Keratinocyte (primary cell): Measurements from ENCODE around the gene XYLT2. TPM values are rescaled to one million over a fixed set of nuclear protein-coding genes. Genes with fewer than 3 reads are reported as not detected.

Source experiments
- DNase-seq: peaks from one replicate; pipeline ENCODE4 v3.0.0-alpha.2; 2011; ENCODE audit warnings: low read depth, missing footprints, low spot score
- FAIRE-seq: peaks from 2 replicates; lab custom pipeline; 2011; peaks lifted over from hg19 to GRCh38; lab: Jason Lieb, UNC
- H2AFZ ChIP-seq: 2 replicates; pipeline ENCODE4 v1.6.0; 2012; ENCODE audit warnings: low read length, control low read depth, inconsistent platforms; ENCODE audit not compliant: control insufficient read depth
- H3K27ac ChIP-seq: 2 replicates; pipeline ENCODE4 v1.5.1; 2011; ENCODE audit warnings: low read length; ENCODE audit not compliant: control insufficient read depth, insufficient read depth
- H3K27me3 ChIP-seq: 3 replicates; pipeline ENCODE4 v1.6.0; 2011; ENCODE audit warnings: low read length; ENCODE audit not compliant: control insufficient read depth, insufficient read depth; ENCODE audit errors: extremely low read depth
- H3K36me3 ChIP-seq, 2 experiments: 2 replicates in 1 of 2; 3 replicates in 1 of 2; pipeline ENCODE4 v1.5.1; 2011; ENCODE audit warnings: low read length in 2 of 2, mild to moderate bottlenecking in 1 of 2; ENCODE audit not compliant: control insufficient read depth in 2 of 2, insufficient read depth in 2 of 2; ENCODE audit errors: extremely low read depth in 1 of 2
- H3K4me1 ChIP-seq: 3 replicates; pipeline ENCODE4 v1.5.1; 2011; ENCODE audit warnings: low read length; ENCODE audit not compliant: control insufficient read depth, insufficient read depth; ENCODE audit errors: extremely low read depth
- H3K4me2 ChIP-seq: 3 replicates; pipeline ENCODE4 v1.6.0; 2011; ENCODE audit warnings: low read depth, low read length; ENCODE audit not compliant: control insufficient read depth, insufficient read depth; ENCODE audit errors: extremely low read depth
- H3K4me3 ChIP-seq, 3 experiments: fragments of 200-600 bp in 1 of 3; sonication (generic) in 1 of 3; 2 replicates in 2 of 3; 3 replicates in 1 of 3; pipeline ENCODE4 v1.5.1; 2011 to 2016; ENCODE audit warnings: low read length in 3 of 3, mild to moderate bottlenecking in 3 of 3, control low read depth in 2 of 3, inconsistent platforms in 1 of 3, low read depth in 1 of 3, mixed read lengths in 1 of 3, mixed run types in 1 of 3, moderate library complexity in 1 of 3; ENCODE audit not compliant: control insufficient read depth in 2 of 3, insufficient read depth in 2 of 3; ENCODE audit errors: extremely low read depth in 1 of 3
- H3K79me2 ChIP-seq: 2 replicates; pipeline ENCODE4 v1.6.0; 2012; ENCODE audit warnings: low read length; ENCODE audit not compliant: control insufficient read depth, insufficient read depth
- H3K9ac ChIP-seq: 3 replicates; pipeline ENCODE4 v1.6.0; 2011; ENCODE audit warnings: low read length; ENCODE audit not compliant: control insufficient read depth, insufficient read depth; ENCODE audit errors: extremely low read depth
- H3K9me1 ChIP-seq: 3 replicates; pipeline ENCODE4 v1.6.0; 2011; ENCODE audit warnings: low read length; ENCODE audit not compliant: control insufficient read depth, insufficient read depth; ENCODE audit errors: extremely low read depth
- H3K9me3 ChIP-seq: 2 replicates; pipeline ENCODE4 v1.5.1; 2012; ENCODE audit warnings: low read depth, low read length; ENCODE audit not compliant: control insufficient read depth
- H4K20me1 ChIP-seq: 3 replicates; pipeline ENCODE4 v1.6.0; 2011; ENCODE audit warnings: low read length; ENCODE audit not compliant: control insufficient read depth, insufficient read depth; ENCODE audit errors: extremely low read depth
- CTCF ChIP-seq, 3 experiments: IDR thresholded peaks in 1 of 3; conservative IDR thresholded peaks in 1 of 3; optimal IDR thresholded peaks in 1 of 3; 2 replicates in 2 of 3; 3 replicates in 1 of 3; pipeline versions ENCODE3 to v1.5.1; 2011; ENCODE audit warnings: low read length in 3 of 3, mild to moderate bottlenecking in 3 of 3, moderate library complexity in 2 of 3, control low read depth in 1 of 3, inconsistent platforms in 1 of 3; ENCODE audit not compliant: insufficient read depth in 2 of 3; ENCODE audit errors: extremely low read depth in 1 of 3
- EZH2 ChIP-seq: IDR thresholded peaks from one replicate; pipeline ENCODE4 v1.6.1; 2012; ENCODE audit warnings: inconsistent platforms, mild to moderate bottlenecking, low read length, moderate library complexity
- dilution Hi-C: fragments of 300-500 bp; cut with MboI; formaldehyde crosslinking; loops from one replicate; pipeline ENCODE4 v1.7.0; 2020; ENCODE audit warnings: low sequenced_read_pairs; ENCODE audit not compliant: extremely low pct_ligation_motif_present
- polyA plus RNA-seq, 5 experiments: library from polyadenylated mRNA; depleted of rRNA in 3 of 5; stranded (reverse) in 3 of 5; stranded (forward) in 1 of 5; unstranded in 1 of 5; fragments of >200 nt; gene quantifications; 1 replicate in 1 of 5; 2 replicates in 3 of 5; 3 replicates in 1 of 5; pipeline versions ENCODE4 v1.2.1 to v1.2.3, GENCODE V29; 2011 to 2012; ENCODE audit warnings: missing spikeins in 2 of 5, low read depth in 1 of 5, low replicate concordance in 1 of 5

The XYLT2 gene
- polyA plus RNA-seq, 1 donor (not counting 4 experiments of a cell fraction or from before 2014, with no cell fraction given) = 15.3 TPM

GRCh38 chr17:50303596-50303995, 42.3 kb upstream of the XYLT2 start:
- no peaks in the 10 kb centered on the region for H3K9me1 ChIP-seq
- H3K27me3 ChIP-seq = no peaks in the 10 kb centered on the region
- dilution Hi-C loops = no loop called here
- H4K20me1 ChIP-seq = no peaks in the 10 kb centered on the region
- TF ChIP-seq CTCF (optimal IDR thresholded peaks at IDR 0.05 in 1 of 3, IDR thresholded peaks at IDR 0.05 in 1 of 3, conservative IDR thresholded peaks at IDR 0.05 in 1 of 3; ENCODE audit: extremely low read depth in 1 of 3, insufficient read depth in 2 of 3, low read length in 3 of 3) = no peak
- no peak for TF ChIP-seq EZH2
- FAIRE-seq = no peak
- H3K9me3 ChIP-seq = no peaks in the 10 kb centered on the region
- no peaks in the 10 kb centered on the region for H3K79me2 ChIP-seq
- no peak overlapping the region for H2AFZ ChIP-seq
- H3K9ac ChIP-seq = no peak overlapping the region
- no peaks in the 10 kb centered on the region for H3K36me3 ChIP-seq
- no peak for DNase-seq
- no peaks in the 10 kb centered on the region for H3K4me1 ChIP-seq
- no peak overlapping the region for H3K27ac ChIP-seq
- no peak overlapping the region for H3K4me3 ChIP-seq
- H3K4me2 ChIP-seq = no peak overlapping the region

- Histone ChIP-seq H3K4me2 (peak overlapping the region; percentile 6), H4K20me1 (no peaks in the 10 kb centered on the region), H3K9ac (no peak overlapping the region), H2AFZ (peak overlapping the region; percentile 42), H3K4me1 (no peaks in the 10 kb centered on the region), H3K27ac (no peak overlapping the region), H3K36me3 (no peaks in the 10 kb centered on the region), H3K27me3 (no peaks in the 10 kb centered on the region), H3K79me2 (no peaks in the 10 kb centered on the region), H3K9me1 (no peaks in the 10 kb centered on the region), H3K4me3 (no peak overlapping the region), H3K9me3 (no peaks in the 10 kb centered on the region)
- dilution Hi-C loops = no loop called here
- DNase-seq = no peak
- no peak for FAIRE-seq
- TF ChIP-seq EZH2 (no peak), CTCF (optimal IDR thresholded peaks at IDR 0.05 in 1 of 3, IDR thresholded peaks at IDR 0.05 in 1 of 3, conservative IDR thresholded peaks at IDR 0.05 in 1 of 3; ENCODE audit: extremely low read depth in 1 of 3, insufficient read depth in 2 of 3, low read length in 3 of 3) (no peak)
These were observed 41.0 kb upstream of the XYLT2 start for GRCh38 chr17:50304781-50305404.
